Caco-2 (cell line): Measurements from ENCODE around the gene PIK3C2A. TPM values are rescaled to one million over a fixed set of nuclear protein-coding genes. Genes with fewer than 3 reads are reported as not detected.

Source experiments
- BruUV-seq: library from RNA; stranded (reverse); fragments of 400-500 nt; replicated peaks from 2 replicates; lab custom pipeline; 2021; lab: Mats Ljungman, UMichigan
- CTCF ChIA-PET: fragments of 300-600 bp; sonication (Branson Sonifier 250); formaldehyde crosslinking; loops from one replicate; lab custom pipeline; 2022; ENCODE audit warnings: antibody characterized with exemption; lab: Charles Lee
- POLR2A ChIA-PET: fragments of 300-600 bp; sonication (Branson Sonifier 250); formaldehyde crosslinking; loops from one replicate; lab custom pipeline; 2022; ENCODE audit warnings: antibody characterized with exemption; lab: Charles Lee
- DNase-seq, 2 experiments: peaks; one replicate each; pipeline versions ENCODE4 v3.0.0 to v3.0.0-alpha.2; 2020 to 2022
- H3K27me3 ChIP-seq: replicated peaks from 2 replicates; pipeline ENCODE4 v1.6.0; 2011; ENCODE audit warnings: low read length; ENCODE audit not compliant: control insufficient read depth, insufficient read depth
- H3K36me3 ChIP-seq: 2 replicates; pipeline ENCODE4 v1.5.1; 2011; ENCODE audit warnings: low read length; ENCODE audit not compliant: control insufficient read depth, insufficient read depth
- H3K4me1 ChIP-seq: fragments of 250-450 bp; sonication (Bioruptor Pico); 2 replicates; pipeline ENCODE4 v1.5.1; 2020; ENCODE audit warnings: mild to moderate bottlenecking
- H3K4me3 ChIP-seq: 2 replicates; pipeline ENCODE4 v1.5.1; 2011; ENCODE audit warnings: low read depth, mild to moderate bottlenecking, control low read depth, low read length
- H3K9me3 ChIP-seq: fragments of 250-450 bp; sonication (Bioruptor Pico); 2 replicates; pipeline ENCODE4 v1.5.1; 2020; ENCODE audit warnings: mild to moderate bottlenecking, moderate library complexity
- H3K27ac Mint-ChIP-seq: one replicate; pipeline ENCODE4 v1.8.0; 2022; ENCODE audit warnings: mixed read lengths; ENCODE audit not compliant: unreplicated experiment
- H3K27me3 Mint-ChIP-seq: one replicate; pipeline ENCODE4 v1.8.0; 2022; ENCODE audit warnings: mixed read lengths; ENCODE audit not compliant: insufficient read depth, unreplicated experiment
- H3K36me3 Mint-ChIP-seq: one replicate; pipeline ENCODE4 v1.8.0; 2022; ENCODE audit warnings: mild to moderate bottlenecking, mixed read lengths; ENCODE audit not compliant: insufficient read depth, unreplicated experiment
- H3K4me1 Mint-ChIP-seq: one replicate; pipeline ENCODE4 v1.8.0; 2022; ENCODE audit warnings: low read depth, mixed read lengths; ENCODE audit not compliant: unreplicated experiment
- H3K4me3 Mint-ChIP-seq: one replicate; pipeline ENCODE4 v1.8.0; 2022; ENCODE audit warnings: mild to moderate bottlenecking, moderate library complexity, mixed read lengths; ENCODE audit not compliant: unreplicated experiment
- H3K9me3 Mint-ChIP-seq: one replicate; pipeline ENCODE4 v1.8.0; 2022; ENCODE audit warnings: mixed read lengths; ENCODE audit not compliant: unreplicated experiment
- CTCF ChIP-seq, 2 experiments: fragments of 200-600 bp in 1 of 2; IDR thresholded peaks; 1 replicate in 1 of 2; 2 replicates in 1 of 2; pipeline versions ENCODE4 v1.5.1 to v1.8.0; 2011 to 2022; ENCODE audit warnings: antibody characterized with exemption in 1 of 2, control low read depth in 1 of 2, inconsistent platforms in 1 of 2, low read depth in 1 of 2, low read length in 1 of 2, mild to moderate bottlenecking in 1 of 2, moderate library complexity in 1 of 2; ENCODE audit not compliant: insufficient read depth in 1 of 2, severe bottlenecking in 1 of 2, unreplicated experiment in 1 of 2
- intact Hi-C: fragments of 100-400 bp; cut with micrococcal nuclease; formaldehyde crosslinking; loops from one replicate; pipeline ENCODE4 v1.10.0; 2022; ENCODE audit not compliant: unreplicated experiment
- total RNA-seq: library from RNA; stranded (reverse); gene quantifications from 2 replicates; pipeline ENCODE4 v1.2.3, GENCODE V29; 2022

The PIK3C2A gene
- total RNA-seq, 1 experiment from 2014 or later: 138 TPM

GRCh38 chr11:17218403-17218802 lies 10.6 kb upstream of the PIK3C2A start:
- Histone ChIP-seq H3K27me3 (no peaks in the 10 kb centered on the region), H3K4me1 (peaks cover 15% of the 10 kb centered on the region), H3K9me3 (0 out of 2 replicates have a peak, but pooled peaks cover 6% of the 10 kb centered on the region), H3K4me3 (no peak overlapping the region), H3K36me3 (peaks cover 1% of the 10 kb centered on the region; the same call in 1 of the 2 replicates)
- H3K4me1 Mint-ChIP-seq: peaks cover 7% of the 10 kb centered on the region
- no peak overlapping the region for H3K4me3 Mint-ChIP-seq
- ChIA-PET CTCF (no interaction called here), POLR2A (no interaction called here)
- intact Hi-C loops: no loop called here
- no peak for DNase-seq
- H3K27ac Mint-ChIP-seq: no peak overlapping the region
- BruUV-seq: no TSS peak
- TF ChIP-seq CTCF (IDR thresholded peaks at IDR 0.05; ENCODE audit: insufficient read depth in 1 of 2, low read depth in 1 of 2, low read length in 1 of 2, severe bottlenecking in 1 of 2, unreplicated experiment in 1 of 2): no peak
- peaks cover 6% of the 10 kb centered on the region for H3K9me3 Mint-ChIP-seq
- no peaks in the 10 kb centered on the region for H3K36me3 Mint-ChIP-seq
- no peaks in the 10 kb centered on the region for H3K27me3 Mint-ChIP-seq

GRCh38 chr11:17217401-17217800 lies 9.6 kb upstream of the PIK3C2A start:
- H3K27me3 ChIP-seq: no peaks in the 10 kb centered on the region
- no TSS peak for BruUV-seq
- Mint-ChIP-seq H3K4me3 (no peak overlapping the region), H3K27me3 (no peaks in the 10 kb centered on the region), H3K36me3 (no peaks in the 10 kb centered on the region), H3K9me3 (peaks cover 6% of the 10 kb centered on the region), H3K27ac (no peak overlapping the region), H3K4me1 (peaks cover 2% of the 10 kb centered on the region)
- peaks cover 7% of the 10 kb centered on the region; the same call in 1 of the 2 replicates for H3K4me1 ChIP-seq
- intact Hi-C loops: no loop called here
- no peak overlapping the region for H3K4me3 ChIP-seq
- CTCF ChIA-PET: interaction anchor here (0.7 kb wide), 1 partner anchor 326 kb away, joined by 6 read pairs; no protein-coding TSS in a partner anchor
- 0 out of 2 replicates have a peak, but pooled peaks cover 6% of the 10 kb centered on the region for H3K9me3 ChIP-seq
- POLR2A ChIA-PET: interaction anchor here (0.9 kb wide), 1 partner anchor 10 kb away, joined by 3 read pairs; the partner anchor contains the start of gene PIK3C2A
- no peak for TF ChIP-seq CTCF (IDR thresholded peaks at IDR 0.05; ENCODE audit: insufficient read depth in 1 of 2, low read depth in 1 of 2, low read length in 1 of 2, severe bottlenecking in 1 of 2, unreplicated experiment in 1 of 2)
- DNase-seq: no peak
- H3K36me3 ChIP-seq: peaks cover 1% of the 10 kb centered on the region; the same call in 1 of the 2 replicates

GRCh38 chr11:17214338-17214737 lies 6.6 kb upstream of the PIK3C2A start:
- POLR2A ChIA-PET: no interaction called here
- H3K9me3 Mint-ChIP-seq: peaks cover 6% of the 10 kb centered on the region
- peaks cover 2% of the 10 kb centered on the region for H3K36me3 Mint-ChIP-seq
- H3K27ac Mint-ChIP-seq: no peak overlapping the region
- H3K4me1 ChIP-seq: peaks cover 23% of the 10 kb centered on the region
- H3K4me1 Mint-ChIP-seq: peaks cover 21% of the 10 kb centered on the region
- TF ChIP-seq CTCF (IDR thresholded peaks at IDR 0.05; ENCODE audit: insufficient read depth in 1 of 2, low read depth in 1 of 2, low read length in 1 of 2, severe bottlenecking in 1 of 2, unreplicated experiment in 1 of 2): no peak
- CTCF ChIA-PET: no interaction called here
- H3K4me3 Mint-ChIP-seq: no peak overlapping the region
- no TSS peak for BruUV-seq
- H3K4me3 ChIP-seq: no peak overlapping the region
- 0 out of 2 replicates have a peak, but pooled peaks cover 6% of the 10 kb centered on the region for H3K9me3 ChIP-seq
- H3K27me3 ChIP-seq: no peaks in the 10 kb centered on the region
- no peak for DNase-seq
- no peaks in the 10 kb centered on the region for H3K27me3 Mint-ChIP-seq
- no peaks in the 10 kb centered on the region for H3K36me3 ChIP-seq
- intact Hi-C loops: no loop called here
